ENCODE measurements around the gene HES3. TPM values are rescaled to one million over a fixed set of nuclear protein-coding genes. Genes with fewer than 3 reads are reported as not detected.

HES3 gene
- total and polyA plus RNA-seq, 3 donors from 2014 or later: not detected

GRCh38 chr1:6248932-6249738 is 5.2 kb downstream of the HES3 start:
- peak; percentile 43 for DNase-seq
- 11% methylated on average over 74 of the region's 96 CpGs; no CpG with 5 or more reads in 1 of the 2 donors for WGBS, 2 donors
- no peaks in the 10 kb centered on the region for H3K9me3 ChIP-seq
- H3K27me3 ChIP-seq: no peaks in the 10 kb centered on the region
- H3K27ac ChIP-seq: no peak overlapping the region
- intact Hi-C loops (cut with DNase I; ENCODE audit: low total_unique reads): loop anchor here (5.0 to 10.0 kb wide), 3 partner anchors 93 to 194 kb away; no protein-coding TSS in a partner anchor
- H3K4me1 ChIP-seq: peaks cover 3% of the 10 kb centered on the region
- TF ChIP-seq CTCF (IDR thresholded peaks at IDR 0.05): no peak
- no peak for TF ChIP-seq POLR2A (IDR thresholded peaks at IDR 0.05)
- no peaks in the 10 kb centered on the region for H3K36me3 ChIP-seq (ENCODE audit: low read depth, missing control alignments)
- peak overlapping the region; percentile 21 to 48 for H3K4me3 ChIP-seq

GRCh38 chr1:6249739-6250689 is 6.0 kb downstream of the HES3 start:
- Histone ChIP-seq H3K9me3 (no peaks in the 10 kb centered on the region), H3K27ac (no peak overlapping the region), H3K4me3 (no peak overlapping the region), H3K27me3 (no peaks in the 10 kb centered on the region), H3K36me3 (ENCODE audit: low read depth, missing control alignments) (no peaks in the 10 kb centered on the region), H3K4me1 (peaks cover 3% of the 10 kb centered on the region)
- intact Hi-C loops (cut with DNase I; ENCODE audit: low total_unique reads): loop anchor here (5.0 to 10.0 kb wide), 3 partner anchors 92 to 195 kb away; no protein-coding TSS in a partner anchor
- no peak for TF ChIP-seq CTCF (IDR thresholded peaks at IDR 0.05)
- DNase-seq: no peak
- 35 to 40% methylated on average over 4 to 69 of the region's 71 CpGs for WGBS, 2 donors

- intact Hi-C loops (cut with DNase I; ENCODE audit: low total_unique reads): no loop called here
Measured at GRCh38 chr1:6251233-6251632, 7.3 kb downstream of the HES3 start.

More at GRCh38 chr1:6251233-6251632, 7.3 kb downstream of the HES3 start:
- Histone ChIP-seq H3K4me3 (no peak overlapping the region), H3K4me1 (no peaks in the 10 kb centered on the region), H3K27ac (no peak overlapping the region), H3K9me3 (no peaks in the 10 kb centered on the region), H3K27me3 (no peaks in the 10 kb centered on the region), H3K36me3 (ENCODE audit: low read depth, missing control alignments) (no peaks in the 10 kb centered on the region)
- DNase-seq: no peak
- TF ChIP-seq POLR2A (IDR thresholded peaks at IDR 0.05): no peak
- no peak for TF ChIP-seq CTCF (IDR thresholded peaks at IDR 0.05)
- 87 to 90% methylated on average over 19 of the region's 19 CpGs for WGBS, 2 donors

Measured in testis (tissue), 3 donors.